Measurements from ENCODE around the gene ZZZ3. TPM values are rescaled to one million over a fixed set of nuclear protein-coding genes. Genes with fewer than 3 reads are reported as not detected.
"Not testable (repeated sequence)": the region's sequence is repeated elsewhere in the genome, so short reads cannot be mapped to it uniquely, and the experiment has no call there.

Gene ZZZ3
- total and polyA plus RNA-seq, 4 donors: 32.7 to 121 (median 60.6) TPM

DNA sequence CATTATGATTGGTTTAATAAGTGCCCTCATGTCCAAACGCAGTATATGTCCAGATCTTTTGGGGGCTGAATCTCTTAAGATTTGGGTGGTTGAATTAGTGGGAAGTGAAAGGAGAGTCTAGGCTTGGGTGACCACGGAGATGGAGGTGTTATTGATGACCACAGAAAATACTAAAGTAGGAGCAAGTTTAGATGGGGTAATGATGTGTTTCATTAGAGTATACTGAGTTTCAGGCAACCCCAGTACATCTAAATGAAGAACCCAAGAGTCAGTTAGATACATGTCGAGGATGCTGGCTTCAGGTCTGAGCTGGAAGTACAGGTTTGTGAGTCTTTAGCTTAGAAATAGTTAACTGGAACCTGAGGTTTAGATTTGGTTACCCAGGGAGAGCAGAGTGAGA lies 6.5 kb upstream of the ZZZ3 start:
- no peaks in the 10 kb centered on the region for H3K27me3 ChIP-seq (ENCODE audit: control insufficient read depth, insufficient read depth, low read length)
- WGBS (ENCODE audit: insufficient coverage): 100% methylated on average over 1 of the region's 3 CpGs
- H3K4me1 ChIP-seq (ENCODE audit: control insufficient read depth, insufficient read depth, low read length): peaks cover 6% of the 10 kb centered on the region
- no peaks in the 10 kb centered on the region for H3K9me3 ChIP-seq (ENCODE audit: control insufficient read depth, insufficient read depth, low read length)
- peaks cover 10% of the 10 kb centered on the region for H3K36me3 ChIP-seq (ENCODE audit: control insufficient read depth, insufficient read depth, low read length)
- H3K27ac ChIP-seq (ENCODE audit: low read depth, low read length): no peak overlapping the region
- DNase-seq (ENCODE audit: low read depth in 4 of 6, low spot score in 6 of 6): no peak
- no peak overlapping the region for H3K4me3 ChIP-seq (ENCODE audit: low read depth, low read length)

DNA sequence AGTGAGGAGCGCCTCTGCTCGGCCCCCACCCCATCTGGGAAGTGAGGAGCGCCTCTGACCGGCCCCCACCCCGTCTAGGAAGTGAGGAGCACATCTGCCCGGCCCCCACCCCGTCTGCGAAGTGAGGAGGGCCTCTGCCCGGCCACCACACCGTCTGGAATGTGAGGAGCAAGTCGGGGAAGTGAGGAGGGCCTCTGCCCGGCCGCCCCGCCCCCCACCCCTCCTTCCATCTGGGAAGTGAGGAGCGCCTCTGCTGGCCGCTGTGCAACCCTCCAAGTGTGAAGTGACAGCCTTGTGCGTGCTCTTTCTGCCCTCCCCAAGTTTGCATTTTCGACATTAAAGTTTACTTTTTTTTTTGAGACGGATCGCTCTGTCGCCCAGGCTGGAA lies 5.1 kb upstream of the ZZZ3 start:
- H3K4me3 ChIP-seq (ENCODE audit: low read depth, low read length): peak overlapping the region; percentile 18
- H3K27me3 ChIP-seq (ENCODE audit: control insufficient read depth, insufficient read depth, low read length): no peaks in the 10 kb centered on the region
- no peaks in the 10 kb centered on the region for H3K9me3 ChIP-seq (ENCODE audit: control insufficient read depth, insufficient read depth, low read length)
- H3K27ac ChIP-seq (ENCODE audit: low read depth, low read length): no peak overlapping the region
- peaks cover 8% of the 10 kb centered on the region for H3K36me3 ChIP-seq (ENCODE audit: control insufficient read depth, insufficient read depth, low read length)
- 32% methylated on average over 11 of the region's 21 CpGs for WGBS (ENCODE audit: insufficient coverage)
- H3K4me1 ChIP-seq (ENCODE audit: control insufficient read depth, insufficient read depth, low read length): peaks cover 6% of the 10 kb centered on the region
- DNase-seq (ENCODE audit: low read depth in 4 of 6, low spot score in 6 of 6): peak in 1 of 6 donors; percentile 44

DNA sequence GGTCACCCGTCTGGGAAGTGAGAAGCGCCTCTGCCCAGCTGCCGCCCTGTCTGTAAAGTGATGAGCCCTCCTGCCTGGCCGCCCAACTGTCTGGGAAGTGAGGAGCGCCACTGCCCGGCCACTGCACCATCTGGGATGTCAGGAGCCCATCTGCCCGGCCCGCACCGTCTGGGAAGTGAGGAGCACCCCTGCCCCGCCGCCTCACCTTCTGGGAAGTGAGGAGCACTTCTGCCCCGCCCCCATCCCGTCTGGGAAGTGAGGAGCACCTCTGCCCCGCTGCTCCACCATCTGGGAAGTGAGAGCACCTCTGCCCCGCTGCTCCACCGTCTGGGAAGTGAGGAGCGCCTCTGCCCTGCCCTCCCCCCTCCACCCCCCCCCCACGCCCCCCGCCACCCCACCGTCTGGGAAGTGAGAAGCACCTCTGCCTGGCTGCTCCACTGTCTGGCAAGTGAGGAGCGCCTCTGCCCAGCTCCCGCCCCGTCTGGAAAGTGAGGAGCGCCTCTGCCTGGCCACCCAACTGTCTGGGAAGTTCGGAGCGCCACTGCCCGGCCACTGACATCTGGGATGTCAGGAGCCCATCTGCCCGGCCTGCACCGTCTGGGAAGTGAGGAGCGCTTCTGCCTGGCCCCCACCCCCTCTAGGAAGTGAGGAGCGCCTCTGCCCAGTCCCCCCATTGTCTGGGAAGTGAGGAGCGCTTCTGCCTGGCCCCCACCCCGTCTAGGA lies 4.5 kb upstream of the ZZZ3 start:
- Histone ChIP-seq H3K27me3 (ENCODE audit: control insufficient read depth, insufficient read depth, low read length) (no peaks in the 10 kb centered on the region), H3K27ac (ENCODE audit: low read depth, low read length) (no peak overlapping the region), H3K36me3 (ENCODE audit: control insufficient read depth, insufficient read depth, low read length) (peaks cover 8% of the 10 kb centered on the region), H3K4me3 (ENCODE audit: low read depth, low read length) (peak overlapping the region; percentile 18), H3K4me1 (ENCODE audit: control insufficient read depth, insufficient read depth, low read length) (peaks cover 6% of the 10 kb centered on the region), H3K9me3 (ENCODE audit: control insufficient read depth, insufficient read depth, low read length) (no peaks in the 10 kb centered on the region)
- WGBS (ENCODE audit: insufficient coverage): 84% methylated on average over 23 of the region's 33 CpGs
- DNase-seq (ENCODE audit: low read depth in 4 of 6, low spot score in 6 of 6): no peak

DNA sequence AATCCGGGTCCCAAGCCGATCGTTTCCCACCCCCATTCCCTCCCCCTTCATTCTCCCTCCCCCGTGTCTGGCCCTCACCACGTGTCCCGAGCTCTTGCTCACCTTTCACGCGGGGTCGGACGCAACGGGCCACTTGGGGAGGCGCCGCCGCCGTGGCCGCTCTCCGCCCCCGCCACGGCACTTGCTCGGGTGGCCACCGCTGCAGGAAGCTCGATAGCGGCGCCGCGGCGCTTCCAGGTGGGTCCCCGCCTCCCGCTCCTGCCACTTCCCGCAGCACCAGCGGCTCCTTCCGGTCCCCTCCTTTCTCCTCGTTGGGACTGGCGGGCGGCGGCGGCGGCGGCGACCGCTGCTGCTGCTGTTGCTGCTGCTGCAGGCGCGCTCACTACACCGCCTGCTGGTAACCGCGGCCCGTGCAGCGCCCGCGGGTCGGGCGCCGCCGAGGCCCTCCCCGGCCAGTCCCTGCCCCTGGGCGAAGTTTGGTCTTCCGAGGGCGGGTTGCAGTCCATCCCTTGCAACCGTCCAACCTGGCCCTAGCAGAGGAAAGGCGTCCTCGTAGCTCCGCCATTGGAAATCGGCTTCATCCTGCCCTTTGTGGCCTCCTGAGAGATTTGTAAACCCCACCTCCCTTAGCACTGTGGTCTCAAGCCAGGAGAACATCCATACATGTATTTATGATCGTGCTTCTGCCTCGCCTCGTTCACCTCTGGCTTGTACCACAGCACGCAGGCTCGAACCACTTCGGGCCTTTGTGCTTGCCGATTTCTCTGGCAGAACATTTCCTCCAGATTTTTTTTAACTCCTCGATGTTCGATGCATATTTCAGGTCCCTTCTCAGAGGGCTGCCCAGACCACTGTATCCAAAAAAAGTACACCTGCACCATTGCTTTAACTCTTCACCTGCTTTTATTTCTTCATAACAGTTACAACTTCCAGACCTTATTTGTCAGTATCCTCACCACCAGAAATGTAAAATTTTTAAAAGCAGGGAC lies 996 bp upstream of the ZZZ3 start:
- WGBS (ENCODE audit: insufficient coverage): under 1% methylated on average over 68 of the region's 72 CpGs
- H3K36me3 ChIP-seq (ENCODE audit: control insufficient read depth, insufficient read depth, low read length): peaks cover 5% of the 10 kb centered on the region
- DNase-seq (ENCODE audit: low read depth in 4 of 6, low spot score in 6 of 6): peak; percentile 71 to 97 (median 84)

DNA sequence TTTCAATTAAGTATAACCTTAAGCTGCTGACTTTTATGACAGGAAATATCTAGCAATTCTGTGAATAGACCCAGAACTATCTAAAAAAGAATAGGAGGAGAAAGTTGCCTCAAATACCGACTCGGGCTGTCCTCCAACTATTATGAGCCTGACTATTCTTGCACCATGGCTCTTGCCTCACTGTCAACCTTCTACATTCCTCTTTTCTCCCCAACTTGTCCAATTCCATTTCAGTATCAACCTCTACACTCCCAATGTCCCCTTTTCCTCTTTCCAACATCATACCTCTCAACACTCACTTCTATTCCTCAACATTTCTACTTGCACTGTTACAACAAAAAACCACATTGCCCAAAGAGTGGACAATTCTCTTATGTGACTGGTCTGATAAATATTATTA lies 2.3 kb downstream of the ZZZ3 start:
- Histone ChIP-seq H3K27me3 (ENCODE audit: control insufficient read depth, insufficient read depth, low read length) (no peaks in the 10 kb centered on the region), H3K9me3 (ENCODE audit: control insufficient read depth, insufficient read depth, low read length) (no peaks in the 10 kb centered on the region), H3K36me3 (ENCODE audit: control insufficient read depth, insufficient read depth, low read length) (no peaks in the 10 kb centered on the region), H3K4me1 (ENCODE audit: control insufficient read depth, insufficient read depth, low read length) (peaks cover 10% of the 10 kb centered on the region), H3K4me3 (ENCODE audit: low read depth, low read length) (no peak overlapping the region), H3K27ac (ENCODE audit: low read depth, low read length) (no peak overlapping the region)
- DNase-seq (ENCODE audit: low read depth in 4 of 6, low spot score in 6 of 6): no peak
- 70% methylated on average over 2 of the region's 2 CpGs for WGBS (ENCODE audit: insufficient coverage)

More for the DNA sequence above, 996 bp upstream of the ZZZ3 start:
- Histone ChIP-seq H3K4me1 (ENCODE audit: control insufficient read depth, insufficient read depth, low read length) (peaks cover 10% of the 10 kb centered on the region), H3K9me3 (ENCODE audit: control insufficient read depth, insufficient read depth, low read length) (no peaks in the 10 kb centered on the region), H3K27ac (ENCODE audit: low read depth, low read length) (peak overlapping the region; percentile 95), H3K27me3 (ENCODE audit: control insufficient read depth, insufficient read depth, low read length) (no peaks in the 10 kb centered on the region), H3K4me3 (ENCODE audit: low read depth, low read length) (peak overlapping the region; percentile 91)

DNA sequence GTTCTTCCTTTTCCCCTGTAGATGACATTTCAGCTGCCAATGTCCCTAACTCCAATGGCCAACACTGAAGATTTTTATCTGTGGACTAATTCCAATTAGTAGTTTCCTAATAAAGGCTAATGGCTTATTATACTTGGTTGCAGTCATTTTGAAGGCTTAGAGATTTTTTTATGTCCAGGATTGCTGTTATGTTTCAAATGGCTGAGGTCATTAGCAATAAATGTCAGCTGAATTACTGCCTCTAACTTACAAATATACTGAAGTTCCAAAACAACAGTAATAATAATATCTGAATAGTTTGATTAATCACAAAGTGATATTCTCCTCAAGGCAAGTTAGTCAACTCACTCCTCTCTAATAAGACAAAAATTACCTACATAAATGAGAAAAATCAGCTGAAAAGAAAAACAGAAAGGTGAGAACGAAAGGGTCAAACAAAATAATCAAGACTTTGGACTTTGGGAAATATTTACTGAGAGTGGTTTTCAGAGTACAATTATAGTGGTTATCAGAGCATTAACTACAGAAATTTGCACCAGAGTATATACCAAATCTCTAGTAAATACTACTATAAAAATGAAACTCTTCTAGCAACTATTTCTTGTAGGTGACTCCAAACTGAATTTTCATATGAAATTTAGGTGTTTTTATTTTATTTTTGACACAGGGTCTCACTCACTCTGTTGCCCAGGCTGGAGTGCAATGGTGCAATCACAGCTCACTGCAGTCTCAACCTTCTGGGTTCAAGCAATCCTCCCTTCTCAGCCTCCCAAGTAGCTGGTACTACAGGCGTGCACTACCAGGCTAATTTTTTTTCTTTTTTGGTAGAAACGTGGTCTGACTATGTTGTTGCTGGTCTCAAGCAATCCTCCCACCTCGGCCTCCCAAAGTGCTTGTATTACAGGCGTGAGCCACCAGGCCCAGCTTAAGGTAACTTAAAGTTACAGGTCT lies 3.5 kb downstream of the ZZZ3 start:
- no peak for DNase-seq (ENCODE audit: low read depth in 4 of 6, low spot score in 6 of 6)
- H3K4me1 ChIP-seq (ENCODE audit: control insufficient read depth, insufficient read depth, low read length): peaks cover 4% of the 10 kb centered on the region
- H3K36me3 ChIP-seq (ENCODE audit: control insufficient read depth, insufficient read depth, low read length): no peaks in the 10 kb centered on the region
- no peaks in the 10 kb centered on the region for H3K9me3 ChIP-seq (ENCODE audit: control insufficient read depth, insufficient read depth, low read length)
- no peaks in the 10 kb centered on the region for H3K27me3 ChIP-seq (ENCODE audit: control insufficient read depth, insufficient read depth, low read length)
- WGBS (ENCODE audit: insufficient coverage): no CpG with 5 or more reads among the region's 5 CpGs
- H3K27ac ChIP-seq (ENCODE audit: low read depth, low read length): no peak overlapping the region
- H3K4me3 ChIP-seq (ENCODE audit: low read depth, low read length): no peak overlapping the region

DNA sequence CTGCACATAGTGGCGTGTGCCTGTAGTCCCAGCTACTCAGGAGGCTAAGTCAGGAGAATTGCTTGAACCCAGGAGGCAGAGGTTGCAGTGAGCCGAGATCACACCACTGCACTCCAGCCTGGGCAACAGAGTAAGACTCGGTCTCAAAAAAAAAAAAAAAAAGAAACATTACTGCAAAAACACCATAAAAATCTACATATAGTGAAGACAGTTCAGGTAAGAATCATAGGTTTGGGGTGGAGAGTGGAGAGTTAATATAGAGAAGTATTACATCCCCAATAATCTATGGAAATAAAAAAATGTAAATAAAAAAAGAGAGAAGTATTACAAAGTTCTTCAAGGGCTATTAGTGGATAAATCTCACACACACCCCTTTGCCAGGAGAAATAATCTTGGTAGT lies 7.7 kb downstream of the ZZZ3 start:
- not testable (repeated sequence) for H3K36me3 ChIP-seq (ENCODE audit: control insufficient read depth, insufficient read depth, low read length); H3K27me3 ChIP-seq (ENCODE audit: control insufficient read depth, insufficient read depth, low read length); DNase-seq (ENCODE audit: low read depth in 4 of 6, low spot score in 6 of 6); H3K4me1 ChIP-seq (ENCODE audit: control insufficient read depth, insufficient read depth, low read length); H3K4me3 ChIP-seq (ENCODE audit: low read depth, low read length); H3K27ac ChIP-seq (ENCODE audit: low read depth, low read length); H3K9me3 ChIP-seq (ENCODE audit: control insufficient read depth, insufficient read depth, low read length)
- WGBS (ENCODE audit: insufficient coverage): no CpG with 5 or more reads among the region's 3 CpGs

DNA sequence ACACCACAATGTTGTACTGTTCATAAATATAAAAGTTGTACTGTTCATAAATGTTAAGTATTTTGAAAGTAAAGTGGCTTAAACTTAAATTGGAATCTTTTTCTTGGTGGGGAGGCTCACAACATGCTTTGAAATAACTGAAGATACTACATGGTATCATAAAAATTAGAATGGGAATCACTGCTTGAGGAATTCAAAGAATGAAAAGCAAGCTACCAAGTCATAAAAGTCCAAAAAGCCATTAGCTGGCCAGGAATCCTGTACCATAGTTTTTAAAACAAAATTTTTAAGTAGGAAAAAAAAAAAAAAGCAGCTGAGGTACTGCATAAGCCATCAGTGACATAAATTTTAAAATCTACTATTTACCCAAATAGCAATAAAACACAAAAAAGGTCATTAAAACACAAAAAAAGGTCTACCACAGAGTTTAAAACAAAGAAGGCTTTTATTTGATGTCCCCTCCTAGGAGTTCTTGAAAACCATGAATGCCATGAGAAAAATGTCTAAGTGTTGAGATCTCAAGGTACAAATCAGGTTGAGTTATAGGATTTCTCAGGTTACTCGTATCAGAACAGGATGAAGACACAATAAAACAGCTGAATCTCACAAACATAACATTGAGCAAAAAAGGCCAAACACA lies 8.6 kb downstream of the ZZZ3 start:
- H3K9me3 ChIP-seq (ENCODE audit: control insufficient read depth, insufficient read depth, low read length): no peaks in the 10 kb centered on the region
- WGBS (ENCODE audit: insufficient coverage): no CpG with 5 or more reads among the region's 1 CpG
- H3K4me3 ChIP-seq (ENCODE audit: low read depth, low read length): no peak overlapping the region
- no peak overlapping the region for H3K27ac ChIP-seq (ENCODE audit: low read depth, low read length)
- H3K27me3 ChIP-seq (ENCODE audit: control insufficient read depth, insufficient read depth, low read length): no peaks in the 10 kb centered on the region
- H3K4me1 ChIP-seq (ENCODE audit: control insufficient read depth, insufficient read depth, low read length): peaks cover 7% of the 10 kb centered on the region
- H3K36me3 ChIP-seq (ENCODE audit: control insufficient read depth, insufficient read depth, low read length): no peaks in the 10 kb centered on the region
- no peak for DNase-seq (ENCODE audit: low read depth in 4 of 6, low spot score in 6 of 6)

DNA sequence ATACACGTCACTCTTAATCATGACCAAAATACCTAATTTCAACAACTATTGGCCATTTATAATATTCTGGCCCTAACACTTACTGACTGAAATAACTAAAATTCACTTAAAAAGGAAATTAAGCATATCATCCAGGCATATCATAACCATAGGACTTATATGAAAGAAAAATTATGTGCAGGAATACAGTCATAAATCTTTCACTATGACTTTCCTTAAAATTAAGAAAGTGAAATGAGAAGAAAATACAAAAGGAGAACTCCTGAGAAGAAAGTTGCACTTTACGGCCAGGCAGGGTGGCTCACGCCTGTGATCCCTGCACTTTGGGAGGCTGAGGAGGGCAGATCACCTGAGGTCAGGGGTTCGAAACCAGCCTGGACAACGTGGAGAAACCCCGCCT lies 9.4 kb downstream of the ZZZ3 start:
- H3K36me3 ChIP-seq (ENCODE audit: control insufficient read depth, insufficient read depth, low read length): no peaks in the 10 kb centered on the region
- no peak overlapping the region for H3K4me3 ChIP-seq (ENCODE audit: low read depth, low read length)
- no peak overlapping the region for H3K27ac ChIP-seq (ENCODE audit: low read depth, low read length)
- no peak for DNase-seq (ENCODE audit: low read depth in 4 of 6, low spot score in 6 of 6)
- no peaks in the 10 kb centered on the region for H3K9me3 ChIP-seq (ENCODE audit: control insufficient read depth, insufficient read depth, low read length)
- WGBS (ENCODE audit: insufficient coverage): 83% methylated on average over 5 of the region's 6 CpGs
- peaks cover 7% of the 10 kb centered on the region for H3K4me1 ChIP-seq (ENCODE audit: control insufficient read depth, insufficient read depth, low read length)
- H3K27me3 ChIP-seq (ENCODE audit: control insufficient read depth, insufficient read depth, low read length): no peaks in the 10 kb centered on the region
